Neuronal stem cell (in vitro differentiated cells): ENCODE data around the gene IDI1.
"Not testable (repeated sequence)": the region's sequence is repeated elsewhere in the genome, so short reads cannot be mapped to it uniquely, and the experiment has no call there.

Source experiments
- DNase-seq: peaks from one replicate; pipeline ENCODE4 v3.0.0-alpha.2; 2013; ENCODE audit warnings: low spot score
- H2AFZ ChIP-seq: one replicate; pipeline ENCODE4 v1.6.1; 2013; ENCODE audit warnings: mild to moderate bottlenecking, low read length, inconsistent platforms
- H2AK5ac ChIP-seq: 2 replicates; pipeline ENCODE4 v1.6.1; 2013; ENCODE audit warnings: low read depth, mild to moderate bottlenecking, inconsistent platforms, low read length, moderate library complexity, mixed read lengths
- H2BK120ac ChIP-seq: 2 replicates; pipeline ENCODE4 v1.6.1; 2013; ENCODE audit warnings: low read depth, mild to moderate bottlenecking, inconsistent platforms, low read length, moderate library complexity, mixed read lengths
- H2BK12ac ChIP-seq: one replicate; pipeline ENCODE4 v1.6.1; 2013; ENCODE audit warnings: low read length, inconsistent platforms
- H2BK15ac ChIP-seq: 2 replicates; pipeline ENCODE4 v1.6.1; 2013; ENCODE audit warnings: mild to moderate bottlenecking, low read length, inconsistent platforms, mixed read lengths
- H2BK5ac ChIP-seq: one replicate; pipeline ENCODE4 v1.6.1; 2013; ENCODE audit warnings: inconsistent platforms, mild to moderate bottlenecking, low read length, moderate library complexity
- H3K14ac ChIP-seq: one replicate; pipeline ENCODE4 v1.6.1; 2013; ENCODE audit warnings: low read length, inconsistent platforms
- H3K18ac ChIP-seq: 2 replicates; pipeline ENCODE4 v1.6.1; 2013; ENCODE audit warnings: low read length, inconsistent platforms
- H3K23ac ChIP-seq: 2 replicates; pipeline ENCODE4 v1.6.1; 2013; ENCODE audit warnings: low read depth, mild to moderate bottlenecking, mixed read lengths, low read length, inconsistent platforms; ENCODE audit not compliant: poor library complexity
- H3K27ac ChIP-seq: replicated peaks from 3 replicates; pipeline ENCODE4 v1.5.1; 2013; ENCODE audit warnings: low read length, inconsistent platforms
- H3K27me3 ChIP-seq, 3 experiments: 2 replicates each; pipeline ENCODE4 v1.6.1; 2013; ENCODE audit warnings: low read length in 3 of 3, mild to moderate bottlenecking in 2 of 3, inconsistent platforms in 1 of 3, low read depth in 1 of 3, mixed read lengths in 1 of 3, moderate library complexity in 1 of 3; ENCODE audit not compliant: control insufficient read depth in 3 of 3, insufficient read depth in 3 of 3
- H3K36me3 ChIP-seq, 2 donors: replicated peaks in 1 of 2; 2 replicates each; pipeline ENCODE4 v1.6.1; 2013; ENCODE audit warnings: low read length in 2 of 2; ENCODE audit not compliant: control insufficient read depth in 2 of 2, insufficient read depth in 2 of 2
- H3K4ac ChIP-seq: 2 replicates; pipeline ENCODE4 v1.6.1; 2013; ENCODE audit warnings: inconsistent platforms, mild to moderate bottlenecking, low read length, moderate library complexity
- H3K4me1 ChIP-seq, 2 donors: 1 replicate in 1 of 2; 2 replicates in 1 of 2; pipeline ENCODE4 v1.6.1; 2013; ENCODE audit warnings: low read length in 2 of 2, low read depth in 1 of 2; ENCODE audit not compliant: control insufficient read depth in 2 of 2, insufficient read depth in 1 of 2
- H3K4me2 ChIP-seq: one replicate; pipeline ENCODE4 v1.6.1; 2013; ENCODE audit warnings: mild to moderate bottlenecking, low read length, inconsistent platforms; ENCODE audit not compliant: insufficient read depth, poor library complexity, severe bottlenecking
- H3K4me3 ChIP-seq, 2 donors: 2 replicates each; pipeline ENCODE4 v1.5.1; 2013; ENCODE audit warnings: low read length in 2 of 2, mild to moderate bottlenecking in 2 of 2, inconsistent platforms in 1 of 2, moderate library complexity in 1 of 2
- H3K79me1 ChIP-seq: one replicate; pipeline ENCODE4 v1.6.1; 2013; ENCODE audit warnings: low read depth, mild to moderate bottlenecking, inconsistent platforms, low read length, moderate library complexity
- H3K9ac ChIP-seq: one replicate; pipeline ENCODE4 v1.6.1; 2013; ENCODE audit warnings: mild to moderate bottlenecking, low read depth, low read length, inconsistent platforms; ENCODE audit not compliant: poor library complexity
- H3K9me3 ChIP-seq, 2 donors: replicated peaks in 1 of 2; 2 replicates each; pipeline versions ENCODE3 to v1.6.1; 2013; ENCODE audit warnings: low read length in 2 of 2, mild to moderate bottlenecking in 2 of 2, inconsistent platforms in 1 of 2, low read depth in 1 of 2, mixed read lengths in 1 of 2, moderate library complexity in 1 of 2; ENCODE audit not compliant: control insufficient read depth in 2 of 2, insufficient read depth in 1 of 2
- H4K8ac ChIP-seq: one replicate; pipeline ENCODE4 v1.6.1; 2013; ENCODE audit warnings: low read depth, mild to moderate bottlenecking, inconsistent platforms, low read length, moderate library complexity
- H4K91ac ChIP-seq: one replicate; pipeline ENCODE4 v1.6.1; 2013; ENCODE audit warnings: low read length, low read depth, mild to moderate bottlenecking, inconsistent platforms; ENCODE audit not compliant: poor library complexity
- WGBS, 2 donors: extraction: QIAGEN DNeasy Blood & Tissue Kit; methylation state at CpG; one replicate each; pipeline ENCODE4 v1.1.7; 2013; ENCODE audit warnings: missing lambda C conversion rate in 2 of 2, mixed read lengths in 1 of 2; ENCODE audit not compliant: insufficient read length in 2 of 2, insufficient replicate concordance in 1 of 2; ENCODE audit errors: extremely low coverage in 2 of 2; 5-methylcytosine and 5-hydroxymethylcytosine counted together

IDI1 gene

GRCh38 chr10:1040133-1040532 is 8.8 kb downstream of the IDI1 start:
- H3K27ac ChIP-seq: no peak overlapping the region
- no peak overlapping the region for H2AK5ac ChIP-seq
- H3K9ac ChIP-seq: no peak overlapping the region
- no peak overlapping the region for H3K4me2 ChIP-seq
- no peaks in the 10 kb centered on the region for H3K27me3 ChIP-seq
- peaks cover 7 to 11% of the 10 kb centered on the region in 2 donors for H3K4me1 ChIP-seq
- no peak overlapping the region for H3K18ac ChIP-seq
- no peak overlapping the region for H4K91ac ChIP-seq
- DNase-seq: no peak
- no peak overlapping the region for H4K8ac ChIP-seq
- H3K9me3 ChIP-seq: no peaks in the 10 kb centered on the region
- no peak overlapping the region for H3K23ac ChIP-seq
- H3K79me1 ChIP-seq: no peaks in the 10 kb centered on the region
- peaks cover 26 to 82% of the 10 kb centered on the region in 2 donors for H3K36me3 ChIP-seq
- no peak overlapping the region for H2BK15ac ChIP-seq
- no peak overlapping the region for H2BK5ac ChIP-seq
- H2BK12ac ChIP-seq: no peak overlapping the region
- no peak overlapping the region for H2AFZ ChIP-seq
- H3K4me3 ChIP-seq: no peak overlapping the region
- no peak overlapping the region for H2BK120ac ChIP-seq
- no peak overlapping the region for H3K4ac ChIP-seq
- no CpG with 5 or more reads among the region's 3 CpGs for WGBS, 2 donors
- no peak overlapping the region for H3K14ac ChIP-seq

GRCh38 chr10:1038769-1039168 is 10.2 kb downstream of the IDI1 start:
- H4K91ac ChIP-seq, H2AFZ ChIP-seq, DNase-seq, H3K9ac ChIP-seq, H3K27me3 ChIP-seq, H3K4me3 ChIP-seq, H3K4ac ChIP-seq, H2BK12ac ChIP-seq, H2AK5ac ChIP-seq, H2BK120ac ChIP-seq, H2BK5ac ChIP-seq, H3K79me1 ChIP-seq, H3K23ac ChIP-seq, H2BK15ac ChIP-seq, H3K4me2 ChIP-seq, H3K18ac ChIP-seq, H3K4me1 ChIP-seq, H3K27ac ChIP-seq, H4K8ac ChIP-seq, H3K9me3 ChIP-seq, H3K14ac ChIP-seq: not testable (repeated sequence)
- no CpG with 5 or more reads among the region's 20 CpGs for WGBS, 2 donors
- peaks cover 20 to 68% of the 10 kb centered on the region in 2 donors for H3K36me3 ChIP-seq

- WGBS, 2 donors: no CpG with 5 or more reads among the region's 11 CpGs
- no peak for DNase-seq
- no peak overlapping the region for H3K4me3 ChIP-seq
- no peak overlapping the region for H2BK120ac ChIP-seq
- no peak overlapping the region for H2AK5ac ChIP-seq
- H3K4me2 ChIP-seq: no peak overlapping the region
- H4K8ac ChIP-seq: no peak overlapping the region
- H4K91ac ChIP-seq: no peak overlapping the region
- H3K9me3 ChIP-seq: no peaks in the 10 kb centered on the region
- H3K27me3 ChIP-seq: no peaks in the 10 kb centered on the region
- H3K14ac ChIP-seq: no peak overlapping the region
- H3K18ac ChIP-seq: no peak overlapping the region
- no peak overlapping the region for H3K23ac ChIP-seq
- H3K4ac ChIP-seq: no peak overlapping the region
- no peak overlapping the region for H2BK12ac ChIP-seq
- H2BK15ac ChIP-seq: no peak overlapping the region
- H3K9ac ChIP-seq: no peak overlapping the region
- H3K36me3 ChIP-seq: peaks cover 12 to 52% of the 10 kb centered on the region in 2 donors
- H2AFZ ChIP-seq: no peak overlapping the region
- H3K27ac ChIP-seq: peak overlapping the region; percentile 55
- no peaks in the 10 kb centered on the region for H3K79me1 ChIP-seq
- H2BK5ac ChIP-seq: no peak overlapping the region
- peaks cover 0 to 3% of the 10 kb centered on the region in 2 donors for H3K4me1 ChIP-seq
These were observed 11.8 kb downstream of the IDI1 start for GRCh38 chr10:1037098-1037497.

GRCh38 chr10:1036341-1036791 is 12.6 kb downstream of the IDI1 start:
- Histone ChIP-seq H2BK15ac (no peak overlapping the region), H2BK120ac (no peak overlapping the region), H3K27ac (peak overlapping the region; percentile 36), H3K18ac (no peak overlapping the region), H3K23ac (peak overlapping the region; percentile 8), H3K4ac (no peak overlapping the region), H2BK5ac (no peak overlapping the region), H3K4me1 (peaks cover 0 to 3% of the 10 kb centered on the region in 2 donors), H3K14ac (no peak overlapping the region), H2BK12ac (no peak overlapping the region), H2AFZ (no peak overlapping the region), H4K91ac (no peak overlapping the region), H3K4me3 (no peak overlapping the region), H3K36me3 (peaks cover 12 to 44% of the 10 kb centered on the region in 2 donors), H3K27me3 (no peaks in the 10 kb centered on the region), H2AK5ac (peak overlapping the region; percentile 32), H3K79me1 (no peaks in the 10 kb centered on the region), H3K9ac (no peak overlapping the region), H3K9me3 (no peaks in the 10 kb centered on the region), H4K8ac (no peak overlapping the region), H3K4me2 (no peak overlapping the region)
- no CpG with 5 or more reads among the region's 14 CpGs for WGBS, 2 donors
- no peak for DNase-seq
